Measurements from ENCODE around the gene CMPK2. TPM values are rescaled to one million over a fixed set of nuclear protein-coding genes. Genes with fewer than 3 reads are reported as not detected.
"Not testable (repeated sequence)": the region's sequence is repeated elsewhere in the genome, so short reads cannot be mapped to it uniquely, and the experiment has no call there.

Gene CMPK2
- total RNA-seq, 1 experiment from 2014 or later = 0.40 TPM

GRCh38 chr2:6881516-6881915 lies 15.8 kb upstream of the CMPK2 start:
- no peak for DNase-seq (ENCODE audit: extremely low read depth, low read depth)

- no peak for DNase-seq (ENCODE audit: extremely low read depth, low read depth)
Observed at GRCh38 chr2:6881046-6881445, 15.3 kb upstream of the CMPK2 start.

- DNase-seq (ENCODE audit: extremely low read depth, low read depth) = no peak
Observed at GRCh38 chr2:6880200-6880733, 14.6 kb upstream of the CMPK2 start.

- DNase-seq (ENCODE audit: extremely low read depth, low read depth) = no peak
Observed at GRCh38 chr2:6879011-6879410, 13.3 kb upstream of the CMPK2 start.

GRCh38 chr2:6878549-6878948 lies 12.8 kb upstream of the CMPK2 start:
- DNase-seq (ENCODE audit: extremely low read depth, low read depth) = no peak

- DNase-seq (ENCODE audit: extremely low read depth, low read depth) = peak; percentile 13
Observed at GRCh38 chr2:6877402-6878304, 11.9 kb upstream of the CMPK2 start, which contains the start of gene RSAD2. Gene RSAD2 (plus strand): TSS chr2:6877777. CDS start chr2:6877801, 24 bp downstream.

- DNase-seq (ENCODE audit: extremely low read depth, low read depth) = no peak
Observed at GRCh38 chr2:6876309-6876708, 10.6 kb upstream of the CMPK2 start.

- no peak for DNase-seq (ENCODE audit: extremely low read depth, low read depth)
Observed at GRCh38 chr2:6874032-6874431, 8.3 kb upstream of the CMPK2 start.

- no peak for DNase-seq (ENCODE audit: extremely low read depth, low read depth)
Observed at GRCh38 chr2:6872394-6872793, 6.7 kb upstream of the CMPK2 start.

- no peak for DNase-seq (ENCODE audit: extremely low read depth, low read depth)
Observed at GRCh38 chr2:6866982-6867381, 1.3 kb upstream of the CMPK2 start.

- no peak for DNase-seq (ENCODE audit: extremely low read depth, low read depth)
Observed at GRCh38 chr2:6866275-6866671, 566 bp upstream of the CMPK2 start.

- no peak for DNase-seq (ENCODE audit: extremely low read depth, low read depth)
Observed at GRCh38 chr2:6864923-6865345, 773 bp downstream of the CMPK2 start.

GRCh38 chr2:6864231-6864754 lies 1.4 kb downstream of the CMPK2 start:
- DNase-seq (ENCODE audit: extremely low read depth, low read depth) = no peak

- DNase-seq (ENCODE audit: extremely low read depth, low read depth) = no peak
Observed at GRCh38 chr2:6863792-6864191, 1.9 kb downstream of the CMPK2 start.

GRCh38 chr2:6860296-6860695 lies 5.4 kb downstream of the CMPK2 start:
- no peak for DNase-seq (ENCODE audit: extremely low read depth, low read depth)

- not testable (repeated sequence) for DNase-seq (ENCODE audit: extremely low read depth, low read depth)
Observed at GRCh38 chr2:6858466-6859027, 7.2 kb downstream of the CMPK2 start.

- no peak for DNase-seq (ENCODE audit: extremely low read depth, low read depth)
Observed at GRCh38 chr2:6856548-6856920, 9.2 kb downstream of the CMPK2 start.

GRCh38 chr2:6855860-6856547 lies 9.7 kb downstream of the CMPK2 start:
- DNase-seq (ENCODE audit: extremely low read depth, low read depth) = no peak

GRCh38 chr2:6854416-6854815 lies 11.3 kb downstream of the CMPK2 start:
- no peak for DNase-seq (ENCODE audit: extremely low read depth, low read depth)

GRCh38 chr2:6852195-6852594 lies 13.5 kb downstream of the CMPK2 start:
- no peak for DNase-seq (ENCODE audit: extremely low read depth, low read depth)

All from NCI-H460 (cell line).